OCI-LY7 (cell line): Measurements from ENCODE around the gene DZANK1.

Experiments used
- EZH2phosphoT487 ChIP-seq: fragments of 200-600 bp; sonication (generic); IDR thresholded peaks from 2 replicates; pipeline ENCODE4 v1.6.1; 2018; ENCODE audit warnings: low read depth, borderline replicate concordance, mild to moderate bottlenecking, mixed run types, antibody characterized with exemption, low read length, moderate library complexity, mixed read lengths
- TF ChIP-seq, protein P1 (sequence below): fragments of 200-600 bp; sonication (generic); conservative IDR thresholded peaks from 2 replicates; pipeline ENCODE4 v1.5.1; 2014; ENCODE audit warnings: mild to moderate bottlenecking, antibody characterized with exemption, low read length, moderate library complexity, mixed read lengths

DNA sequence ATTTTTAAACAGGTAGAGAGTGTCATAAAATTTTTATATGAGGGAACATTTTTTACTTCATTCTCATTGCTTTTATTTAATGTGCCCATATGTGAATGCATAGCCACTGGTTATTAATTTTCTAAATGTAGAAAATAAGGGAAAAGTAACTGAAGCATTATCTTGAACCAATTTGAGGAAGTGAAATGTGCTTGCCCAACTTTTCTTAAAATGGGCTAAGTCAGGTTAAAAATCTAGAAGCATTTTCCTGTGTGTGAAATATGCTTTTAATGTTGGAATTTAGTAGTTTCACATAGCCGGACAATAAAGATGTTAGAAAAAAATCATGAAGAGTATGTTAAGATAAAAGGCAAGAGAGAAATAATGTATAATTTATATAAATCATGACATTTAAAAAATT lies 44.7 kb upstream of the DZANK1 start:
- TF ChIP-seq, protein P1, sequence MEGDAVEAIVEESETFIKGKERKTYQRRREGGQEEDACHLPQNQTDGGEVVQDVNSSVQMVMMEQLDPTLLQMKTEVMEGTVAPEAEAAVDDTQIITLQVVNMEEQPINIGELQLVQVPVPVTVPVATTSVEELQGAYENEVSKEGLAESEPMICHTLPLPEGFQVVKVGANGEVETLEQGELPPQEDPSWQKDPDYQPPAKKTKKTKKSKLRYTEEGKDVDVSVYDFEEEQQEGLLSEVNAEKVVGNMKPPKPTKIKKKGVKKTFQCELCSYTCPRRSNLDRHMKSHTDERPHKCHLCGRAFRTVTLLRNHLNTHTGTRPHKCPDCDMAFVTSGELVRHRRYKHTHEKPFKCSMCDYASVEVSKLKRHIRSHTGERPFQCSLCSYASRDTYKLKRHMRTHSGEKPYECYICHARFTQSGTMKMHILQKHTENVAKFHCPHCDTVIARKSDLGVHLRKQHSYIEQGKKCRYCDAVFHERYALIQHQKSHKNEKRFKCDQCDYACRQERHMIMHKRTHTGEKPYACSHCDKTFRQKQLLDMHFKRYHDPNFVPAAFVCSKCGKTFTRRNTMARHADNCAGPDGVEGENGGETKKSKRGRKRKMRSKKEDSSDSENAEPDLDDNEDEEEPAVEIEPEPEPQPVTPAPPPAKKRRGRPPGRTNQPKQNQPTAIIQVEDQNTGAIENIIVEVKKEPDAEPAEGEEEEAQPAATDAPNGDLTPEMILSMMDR = no peak
- TF ChIP-seq EZH2phosphoT487 = no peak
